Peyer's patch (tissue), 4 donors: ENCODE measurements around the gene DMD. TPM values are rescaled to one million over a fixed set of nuclear protein-coding genes. Genes with fewer than 3 reads are reported as not detected.
A peak's percentile ranks its signal among the peaks of the same experiment; 100 is the strongest.

Experiments used
- DNase-seq, 3 donors: peaks; one replicate each; pipeline ENCODE4 v3.0.0-alpha.2; 2017 to 2019
- H3K27ac ChIP-seq, 4 donors: fragments of 200-600 bp; sonication (generic); one replicate each; pipeline ENCODE4 v1.5.1; 2016 to 2019
- H3K27me3 ChIP-seq, 2 donors: fragments of 200-600 bp; sonication (generic); one replicate each; pipeline ENCODE4 v1.5.1; 2019
- H3K36me3 ChIP-seq, 3 donors: fragments of 200-600 bp; sonication (generic); one replicate each; pipeline ENCODE4 v1.5.1; 2016 to 2019
- H3K4me1 ChIP-seq, 4 donors: fragments of 200-600 bp; sonication (generic); one replicate each; pipeline ENCODE4 v1.5.1; 2016 to 2019
- H3K4me3 ChIP-seq, 4 donors: fragments of 200-600 bp; sonication (generic); 1 replicate in 3 of 4; 2 replicates in 1 of 4; pipeline ENCODE4 v1.5.1; 2016 to 2019; ENCODE audit warnings: mild to moderate bottlenecking in 1 of 4
- H3K9me3 ChIP-seq, 4 donors: fragments of 200-600 bp; sonication (generic); one replicate each; pipeline ENCODE4 v1.5.1; 2016 to 2019; ENCODE audit warnings: mild to moderate bottlenecking in 1 of 4
- CTCF ChIP-seq, 6 experiments: fragments of 450-650 bp in 4 of 6; fragments of 200-600 bp in 2 of 6; sonication (generic) in 1 of 6; IDR thresholded peaks; one replicate each; pipeline ENCODE4 v1.5.1; 2017 to 2019; ENCODE audit warnings: antibody characterized with exemption in 6 of 6, mild to moderate bottlenecking in 3 of 6, moderate library complexity in 1 of 6
- POLR2A ChIP-seq, 2 donors: fragments of 450-650 bp; IDR thresholded peaks; one replicate each; pipeline ENCODE4 v1.5.1; 2017; ENCODE audit warnings: antibody characterized with exemption in 2 of 2, mild to moderate bottlenecking in 2 of 2, moderate library complexity in 2 of 2
- total RNA-seq, 4 donors: library from RNA; depleted of rRNA; stranded (reverse); fragments of >200 nt; gene quantifications; one replicate each; pipeline ENCODE4 v1.1.0, GENCODE V29; 2016

The DMD gene
- 100 to 1,000 TPM in 1 of 4 donors, 10 to 100 TPM in 3; 15.8 to 109 (median 19.1) TPM for total RNA-seq

- peak within 1 kb of the TSS in 1 of 4 donors; percentile 56 for H3K27ac ChIP-seq
- peak within 1 kb of the TSS in 2 of 4 donors; percentile 23 to 32 for H3K4me3 ChIP-seq
- no peaks in the 10 kb centered on the region for H3K9me3 ChIP-seq
- H3K27me3 ChIP-seq: no peaks in the 10 kb centered on the region
- TF ChIP-seq CTCF (IDR thresholded peaks at IDR 0.05) (no peak), POLR2A (IDR thresholded peaks at IDR 0.05) (no peak)
- H3K36me3 ChIP-seq: no peaks in the 10 kb centered on the region
- H3K4me1 ChIP-seq: no peaks in the 10 kb centered on the region
- no peak for DNase-seq
Observed at GRCh38 chrX:33211356-33212260, at the start of gene DMD. TSS of gene DMD (minus strand) at chrX:33211549. CDS start at chrX:33211312, 237 bp downstream.

GRCh38 chrX:33252306-33252825, 41.0 kb upstream of the DMD start:
- H3K27ac ChIP-seq: no peak overlapping the region
- no peak overlapping the region for H3K4me3 ChIP-seq
- TF ChIP-seq CTCF (IDR thresholded peaks at IDR 0.05) (no peak), POLR2A (IDR thresholded peaks at IDR 0.05) (no peak)
- no peaks in the 10 kb centered on the region for H3K27me3 ChIP-seq
- DNase-seq: no peak
- no peaks in the 10 kb centered on the region for H3K36me3 ChIP-seq
- H3K9me3 ChIP-seq: no peaks in the 10 kb centered on the region
- H3K4me1 ChIP-seq: no peaks in the 10 kb centered on the region

DNA sequence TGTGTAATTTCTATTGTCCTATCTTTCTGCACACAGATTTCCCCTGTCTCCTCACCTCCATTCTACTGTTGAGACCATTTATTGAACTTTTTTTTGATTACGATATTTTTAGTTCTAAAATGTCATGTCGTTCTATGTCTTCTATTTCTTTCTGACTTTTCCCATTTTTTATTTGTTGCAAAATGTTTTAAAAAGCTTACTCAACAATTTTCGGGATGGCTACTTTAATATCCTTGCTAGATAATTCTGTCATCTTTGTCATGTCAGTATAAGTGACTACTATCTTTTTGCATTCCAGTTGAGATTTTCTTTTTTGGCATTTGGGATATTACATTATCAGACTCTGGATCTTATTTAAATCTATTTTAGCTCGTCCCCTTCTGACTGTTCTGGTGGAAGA, 7.5 kb upstream of the DMD start:
- Histone ChIP-seq H3K27ac (no peak overlapping the region), H3K4me1 (no peaks in the 10 kb centered on the region), H3K9me3 (no peaks in the 10 kb centered on the region), H3K36me3 (no peaks in the 10 kb centered on the region), H3K4me3 (no peak overlapping the region), H3K27me3 (no peaks in the 10 kb centered on the region)
- TF ChIP-seq POLR2A (IDR thresholded peaks at IDR 0.05): no peak
- no peak for TF ChIP-seq CTCF (IDR thresholded peaks at IDR 0.05)
- no peak for DNase-seq

DNA sequence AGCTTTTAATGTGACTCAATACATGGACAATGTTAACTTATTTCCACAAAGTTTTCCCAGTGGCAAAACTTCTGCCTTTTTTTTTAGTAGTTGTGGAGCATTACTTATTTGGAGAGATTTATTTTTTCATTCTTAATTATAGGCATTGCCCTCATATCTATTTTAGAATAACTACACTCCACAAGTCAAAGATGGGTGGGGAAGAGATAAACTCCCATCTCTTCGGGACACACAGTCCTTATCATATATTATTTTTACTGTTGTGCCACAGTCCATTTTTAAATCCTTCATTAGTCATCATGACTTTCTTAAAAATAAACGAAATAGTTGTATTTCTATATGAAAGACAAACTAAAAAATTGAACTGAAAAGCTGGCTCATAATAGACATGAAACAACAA, 1.2 kb downstream of the DMD start:
- Histone ChIP-seq H3K9me3 (no peaks in the 10 kb centered on the region), H3K36me3 (no peaks in the 10 kb centered on the region), H3K27ac (peak overlapping the region in 1 of 4 donors; percentile 56), H3K4me3 (peak overlapping the region in 2 of 4 donors; percentile 23 to 32), H3K4me1 (no peaks in the 10 kb centered on the region), H3K27me3 (no peaks in the 10 kb centered on the region)
- no peak for TF ChIP-seq POLR2A (IDR thresholded peaks at IDR 0.05)
- no peak for TF ChIP-seq CTCF (IDR thresholded peaks at IDR 0.05)
- no peak for DNase-seq

DNA sequence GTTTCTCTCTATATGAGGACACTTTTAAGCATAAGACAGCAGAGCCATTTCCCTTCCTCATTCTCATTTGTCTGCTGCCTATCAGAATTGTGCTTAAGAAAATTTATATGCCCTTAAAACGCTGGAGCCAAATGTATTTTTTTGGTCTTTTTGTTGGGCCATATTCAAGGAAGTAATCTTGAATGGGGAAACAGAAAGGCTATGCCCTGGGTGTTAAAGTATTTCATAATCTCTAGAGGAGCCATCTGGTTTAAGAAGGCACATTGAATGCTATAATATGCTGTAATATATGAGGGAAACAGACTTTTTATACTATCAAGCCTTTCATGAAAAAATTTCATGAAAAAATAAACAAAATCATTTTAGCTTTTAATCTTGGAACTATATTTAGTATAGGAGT, 4.3 kb downstream of the DMD start:
- Histone ChIP-seq H3K27ac (peak overlapping the region in 1 of 4 donors; percentile 35), H3K9me3 (no peaks in the 10 kb centered on the region), H3K27me3 (no peaks in the 10 kb centered on the region), H3K4me1 (no peaks in the 10 kb centered on the region), H3K36me3 (no peaks in the 10 kb centered on the region), H3K4me3 (peak overlapping the region in 1 of 4 donors; percentile 10)
- no peak for DNase-seq
- TF ChIP-seq POLR2A (IDR thresholded peaks at IDR 0.05): no peak
- no peak for TF ChIP-seq CTCF (IDR thresholded peaks at IDR 0.05)
